Naive thymus-derived CD8-positive, alpha-beta T cell (primary cell): ENCODE data around the gene DCAF5. TPM values are rescaled to one million over a fixed set of nuclear protein-coding genes. Genes with fewer than 3 reads are reported as not detected.
A peak's percentile ranks its signal among the peaks of the same experiment; 100 is the strongest.
"Not testable (repeated sequence)": the region's sequence is repeated elsewhere in the genome, so short reads cannot be mapped to it uniquely, and the experiment has no call there.

Experiments used
- ATAC-seq, 2 donors: fragments of 150-1000 bp; cut with Tn5 transposase in 1 of 2; sonication (Bioruptor Pico), chemical (Tn5 transposase) in 1 of 2; 1 replicate in 1 of 2; 2 replicates in 1 of 2; pipeline ENCODE4 v1.10.0; 2021; ENCODE audit warnings: mild to moderate bottlenecking in 2 of 2, moderate library complexity in 2 of 2
- POLR2A ChIA-PET: fragments of 350-600 bp; sonication (Branson Sonifier 250); formaldehyde crosslinking; loops from one replicate; lab custom pipeline; 2021; ENCODE audit warnings: antibody characterized with exemption; lab: Charles Lee
- DNase-seq, 10 donors: peaks; one replicate each; pipeline versions ENCODE4 v3.0.0 to v3.0.0-alpha.2; 2020 to 2022
- H3K27ac Mint-ChIP-seq, 10 donors: one replicate each; pipeline ENCODE4 v1.8.0; 2020 to 2022; ENCODE audit warnings: mild to moderate bottlenecking in 10 of 10, mixed read lengths in 10 of 10, moderate library complexity in 4 of 10, inconsistent platforms in 1 of 10
- H3K27me3 Mint-ChIP-seq, 5 donors: one replicate each; pipeline ENCODE4 v1.8.0; 2021 to 2022; ENCODE audit warnings: mixed read lengths in 5 of 5
- H3K36me3 Mint-ChIP-seq, 3 donors: one replicate each; pipeline ENCODE4 v1.8.0; 2020 to 2022; ENCODE audit warnings: mixed read lengths in 3 of 3, mild to moderate bottlenecking in 2 of 3, inconsistent platforms in 1 of 3
- H3K4me1 Mint-ChIP-seq, 4 donors: one replicate each; pipeline ENCODE4 v1.8.0; 2021 to 2022; ENCODE audit warnings: mixed read lengths in 4 of 4
- H3K4me3 Mint-ChIP-seq, 10 donors: one replicate each; pipeline ENCODE4 v1.8.0; 2020 to 2022; ENCODE audit warnings: mild to moderate bottlenecking in 10 of 10, mixed read lengths in 10 of 10, moderate library complexity in 6 of 10, inconsistent platforms in 1 of 10
- H3K9me3 Mint-ChIP-seq, 9 donors: one replicate each; pipeline ENCODE4 v1.8.0; 2020 to 2022; ENCODE audit warnings: mixed read lengths in 9 of 9, mild to moderate bottlenecking in 3 of 9, inconsistent platforms in 1 of 9, moderate library complexity in 1 of 9
- polyA plus RNA-seq, 3 donors: library from polyadenylated mRNA; unstranded; fragments of 300-500 nt; fragmentation: Illumina TruSeq; gene quantifications; one replicate each; pipeline ENCODE4 v1.2.3, GENCODE V29; 2021
- total RNA-seq, 8 experiments: library from RNA in 2 of 8; stranded (reverse) in 2 of 8; gene quantifications; one replicate each; pipeline ENCODE4 v1.2.3 and lab custom pipeline; 2021 to 2026

DCAF5 gene
- total and polyA plus RNA-seq, 5 experiments from 2014 or later: 73.1 to 87.2 (median 78.8) TPM

GRCh38 chr14:69034612-69035262, 118.2 kb downstream of the DCAF5 start:
- Mint-ChIP-seq H3K4me3 (no peak overlapping the region), H3K9me3 (no peaks in the 10 kb centered on the region), H3K27me3 (peaks cover 10 to 40% (median 24%) of the 10 kb centered on the region in 5 donors), H3K27ac (no peak overlapping the region), H3K36me3 (no peaks in the 10 kb centered on the region), H3K4me1 (peaks cover 7 to 14% (median 7%) of the 10 kb centered on the region in 4 donors)
- POLR2A ChIA-PET: no interaction called here
- ATAC-seq (no peak), DNase-seq (no peak)

- H3K4me3 Mint-ChIP-seq: no peak overlapping the region
- H3K27ac Mint-ChIP-seq: peak overlapping the region in 1 of 10 donors; percentile 24
- no peaks in the 10 kb centered on the region for H3K36me3 Mint-ChIP-seq
- H3K9me3 Mint-ChIP-seq: no peaks in the 10 kb centered on the region
- H3K27me3 Mint-ChIP-seq: peaks cover 0 to 3% (median 0%) of the 10 kb centered on the region in 5 donors
- peaks cover 0 to 3% (median 0%) of the 10 kb centered on the region in 4 donors for H3K4me1 Mint-ChIP-seq
- ATAC-seq: no peak
- POLR2A ChIA-PET: interaction anchor here (0.6 to 0.8 kb wide), 2 partner anchors 40 to 42 kb away, joined by 3 to 4 read pairs; no protein-coding TSS in a partner anchor
- DNase-seq: no peak
Observed at GRCh38 chr14:69027242-69027913, 125.5 kb downstream of the DCAF5 start.

DNA sequence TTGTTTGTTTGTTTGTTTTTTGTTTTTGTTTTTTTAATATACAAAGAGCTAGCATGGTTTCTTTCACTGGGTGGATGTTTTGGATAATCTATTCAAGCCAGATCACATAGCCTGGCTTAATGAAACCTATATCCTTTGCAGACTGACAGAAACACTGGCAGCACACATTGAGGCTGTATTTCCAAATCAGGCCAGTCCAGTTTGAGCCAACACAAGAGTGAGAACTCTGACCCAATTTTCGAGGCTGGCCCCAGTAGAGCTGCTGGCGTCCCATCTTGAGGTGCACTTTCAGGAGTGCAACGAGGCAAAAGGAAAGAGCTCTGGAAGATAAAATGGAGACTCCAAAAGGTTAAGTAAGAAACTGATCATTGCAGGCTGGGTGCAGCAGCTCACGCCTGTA, 129.9 kb downstream of the DCAF5 start:
- POLR2A ChIA-PET: no interaction called here
- peaks cover 0 to 3% (median 0%) of the 10 kb centered on the region in 5 donors for H3K27me3 Mint-ChIP-seq
- H3K36me3 Mint-ChIP-seq: no peaks in the 10 kb centered on the region

GRCh38 chr14:69022093-69022492, 130.8 kb downstream of the DCAF5 start:
- H3K4me1 Mint-ChIP-seq, DNase-seq, H3K9me3 Mint-ChIP-seq, ATAC-seq, POLR2A ChIA-PET, H3K27me3 Mint-ChIP-seq, H3K4me3 Mint-ChIP-seq, H3K36me3 Mint-ChIP-seq: not testable (repeated sequence)
- peak overlapping the region in 1 of 10 donors; percentile 71 for H3K27ac Mint-ChIP-seq

More for the DNA sequence above, 129.9 kb downstream of the DCAF5 start:
- peaks cover 0 to 5% (median 0%) of the 10 kb centered on the region in 4 donors for H3K4me1 Mint-ChIP-seq
- ATAC-seq (no peak), DNase-seq (no peak)
- no peaks in the 10 kb centered on the region for H3K9me3 Mint-ChIP-seq
- H3K27ac Mint-ChIP-seq: peak overlapping the region in 2 of 10 donors; percentile 53 to 85
- no peak overlapping the region for H3K4me3 Mint-ChIP-seq

GRCh38 chr14:69017706-69018105, 135.2 kb downstream of the DCAF5 start:
- H3K27me3 Mint-ChIP-seq: no peaks in the 10 kb centered on the region
- POLR2A ChIA-PET: no interaction called here
- no peak overlapping the region for H3K4me3 Mint-ChIP-seq
- H3K27ac Mint-ChIP-seq: no peak overlapping the region
- DNase-seq: no peak
- H3K36me3 Mint-ChIP-seq: no peaks in the 10 kb centered on the region
- ATAC-seq: peak in 1 of 2 donors; percentile 29
- H3K4me1 Mint-ChIP-seq: peaks cover 2 to 6% (median 3%) of the 10 kb centered on the region in 4 donors
- no peaks in the 10 kb centered on the region for H3K9me3 Mint-ChIP-seq

DNA sequence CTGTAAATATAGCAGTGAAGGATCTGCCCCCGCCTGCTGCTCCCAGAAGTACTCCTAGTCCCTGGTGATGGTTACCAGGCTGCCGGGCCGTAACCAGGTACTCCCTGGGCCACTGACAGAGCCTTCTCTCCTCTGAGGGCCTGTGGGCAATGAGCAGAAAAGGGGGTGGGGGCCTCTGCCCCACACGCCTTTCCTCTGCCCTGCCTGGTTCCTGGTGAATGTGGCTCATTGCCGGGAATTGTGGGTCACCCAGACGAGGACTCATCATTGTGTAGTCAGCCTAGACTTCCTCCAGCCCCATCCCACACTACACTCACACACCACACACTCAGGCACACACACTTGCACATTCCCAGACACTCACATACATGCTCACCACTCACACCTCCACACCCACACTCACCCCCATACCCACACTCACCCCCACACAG, 138.1 kb downstream of the DCAF5 start:
- Mint-ChIP-seq H3K27ac (peak overlapping the region in 1 of 10 donors; percentile 29), H3K4me3 (no peak overlapping the region), H3K4me1 (peaks cover 5 to 13% (median 9%) of the 10 kb centered on the region in 4 donors), H3K36me3 (no peaks in the 10 kb centered on the region), H3K9me3 (no peaks in the 10 kb centered on the region), H3K27me3 (no peaks in the 10 kb centered on the region)
- POLR2A ChIA-PET: interaction anchor here (1.3 kb wide), 1 partner anchor 15 kb away, joined by 3 read pairs; no protein-coding TSS in a partner anchor
- ATAC-seq: no peak
- no peak for DNase-seq

DNA sequence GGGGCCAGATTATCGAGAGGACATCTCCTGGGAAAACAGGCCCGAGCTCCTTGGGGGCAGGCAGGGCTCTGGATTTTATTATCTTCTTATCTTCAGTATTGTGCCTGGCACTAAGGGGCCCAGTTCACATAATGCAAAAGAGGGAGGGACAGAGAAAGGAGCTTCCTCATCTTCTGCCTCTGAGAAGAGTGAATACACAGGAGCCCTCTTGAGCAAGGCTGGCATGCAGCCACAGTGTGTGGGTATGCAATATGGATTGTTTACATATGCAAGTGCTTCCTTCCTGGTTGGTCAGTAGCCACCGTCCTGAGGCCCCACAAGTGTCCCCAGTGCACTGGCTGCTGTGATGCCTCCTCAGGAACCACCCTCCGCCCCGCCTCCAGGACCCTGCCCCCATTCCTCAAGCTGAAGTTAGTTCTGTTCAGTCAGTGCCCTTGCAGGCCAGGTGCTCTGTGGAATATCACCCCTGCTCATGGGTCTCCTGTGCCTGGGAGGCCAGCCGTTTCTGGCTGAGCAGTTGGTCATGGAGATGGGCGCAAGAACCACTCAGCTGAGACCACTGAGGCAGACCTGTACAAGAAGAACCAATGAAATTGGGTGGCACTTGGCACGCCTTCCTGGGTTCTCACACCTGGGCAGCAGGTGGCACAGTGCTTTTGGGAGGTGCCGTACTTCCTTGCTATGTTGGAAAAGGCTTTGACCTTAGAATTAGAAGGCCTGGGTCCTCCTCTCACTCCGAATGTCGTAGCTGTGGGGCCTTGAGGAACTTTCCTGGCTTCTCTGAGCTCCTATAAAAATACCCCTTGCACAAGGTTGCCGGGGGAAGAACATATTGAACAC, 138.8 kb downstream of the DCAF5 start:
- DNase-seq (no peak), ATAC-seq (no peak)
- POLR2A ChIA-PET: interaction anchor here (1.3 kb wide), 1 partner anchor 14 kb away, joined by 3 read pairs; no protein-coding TSS in a partner anchor
- Mint-ChIP-seq H3K4me1 (peaks cover 5 to 13% (median 9%) of the 10 kb centered on the region in 4 donors), H3K4me3 (no peak overlapping the region), H3K27ac (peak overlapping the region in 1 of 10 donors; percentile 15), H3K36me3 (no peaks in the 10 kb centered on the region), H3K27me3 (no peaks in the 10 kb centered on the region), H3K9me3 (no peaks in the 10 kb centered on the region)

- Mint-ChIP-seq H3K9me3 (no peaks in the 10 kb centered on the region), H3K36me3 (no peaks in the 10 kb centered on the region), H3K27me3 (no peaks in the 10 kb centered on the region), H3K4me1 (peaks cover 4 to 13% (median 9%) of the 10 kb centered on the region in 4 donors), H3K27ac (peak overlapping the region in 1 of 10 donors; percentile 5), H3K4me3 (no peak overlapping the region)
- POLR2A ChIA-PET: interaction anchor here (0.8 kb wide), 1 partner anchor 32 kb away, joined by 4 read pairs; no protein-coding TSS in a partner anchor
- ATAC-seq (no peak), DNase-seq (no peak)
Observed at GRCh38 chr14:69012256-69012953, 140.5 kb downstream of the DCAF5 start.

DNA sequence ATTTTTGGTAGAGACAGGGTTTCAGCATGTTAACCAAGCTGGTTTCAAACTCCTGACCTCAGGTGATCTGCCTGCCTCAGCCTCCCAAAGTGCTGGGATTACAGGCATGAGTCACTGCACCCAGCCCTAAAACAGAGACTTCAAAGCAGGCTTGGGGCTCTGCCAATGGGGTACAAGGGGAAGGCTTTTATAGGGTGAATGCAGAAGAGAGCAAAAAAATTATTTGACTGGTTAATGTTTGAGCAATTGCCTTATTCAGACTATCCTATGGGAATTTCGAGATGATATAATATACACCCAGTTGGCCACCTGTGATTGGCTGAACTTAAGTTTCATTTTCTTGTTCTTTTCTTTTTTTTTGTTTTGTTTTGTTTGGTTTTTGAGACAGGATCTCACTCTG, 142.3 kb downstream of the DCAF5 start:
- POLR2A ChIA-PET: no interaction called here
- Mint-ChIP-seq H3K27me3 (no peaks in the 10 kb centered on the region), H3K9me3 (no peaks in the 10 kb centered on the region), H3K4me3 (peak overlapping the region in 1 of 10 donors; percentile 6), H3K4me1 (peaks cover 6 to 13% (median 8%) of the 10 kb centered on the region in 4 donors), H3K36me3 (no peaks in the 10 kb centered on the region), H3K27ac (peak overlapping the region in 5 of 10 donors; percentile 37 to 70 (median 49))
- ATAC-seq: peak; percentile 49 to 89
- DNase-seq: no peak

DNA sequence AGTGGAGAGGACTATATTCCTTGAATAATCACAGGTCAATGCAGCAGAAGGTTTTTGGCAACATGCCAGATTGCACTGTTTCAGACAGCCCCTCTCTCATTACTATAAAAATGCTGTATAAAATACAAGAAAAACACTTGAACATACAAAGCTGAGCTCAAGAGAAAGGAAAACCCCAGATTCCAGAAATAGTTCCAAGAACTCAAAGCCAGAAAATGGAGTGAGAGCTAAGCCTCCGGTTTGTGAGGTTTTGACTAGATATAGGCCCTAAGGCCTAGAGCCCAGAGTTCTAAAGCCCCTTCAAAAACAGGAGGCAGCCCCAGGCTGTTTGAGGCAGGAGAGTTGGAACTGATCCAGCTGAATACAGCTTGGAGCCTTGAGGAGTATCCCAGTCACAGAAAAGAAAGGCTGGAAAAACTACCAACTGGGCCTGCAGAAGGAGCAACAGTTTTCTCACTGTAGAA, 144.5 kb downstream of the DCAF5 start:
- Mint-ChIP-seq H3K27me3 (peaks cover 0 to 8% (median 0%) of the 10 kb centered on the region in 5 donors), H3K4me3 (no peak overlapping the region), H3K9me3 (no peaks in the 10 kb centered on the region), H3K36me3 (no peaks in the 10 kb centered on the region), H3K4me1 (peaks cover 6 to 15% (median 13%) of the 10 kb centered on the region in 4 donors), H3K27ac (no peak overlapping the region)
- POLR2A ChIA-PET: no interaction called here
- ATAC-seq: no peak
- DNase-seq: no peak

DNA sequence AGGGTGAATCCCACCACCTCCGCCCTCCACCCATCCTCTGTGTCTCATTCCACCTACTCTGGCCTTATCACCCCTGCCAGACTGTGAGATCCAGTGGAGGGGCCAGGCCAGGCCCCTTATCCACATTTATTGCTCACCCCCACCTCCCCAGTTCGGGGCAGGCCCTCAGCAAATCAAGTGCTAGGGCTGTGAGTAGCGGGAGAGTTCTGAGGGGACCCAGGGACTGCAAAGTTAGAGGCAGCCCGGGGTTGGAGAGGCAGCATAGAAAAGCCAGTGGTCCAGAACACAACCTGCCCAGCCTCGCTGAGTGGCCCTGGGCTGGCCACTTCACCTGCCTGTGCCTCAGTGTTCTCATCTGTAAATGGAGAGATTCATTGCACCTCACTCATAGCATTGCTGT, 146.6 kb downstream of the DCAF5 start:
- peaks cover 9 to 23% (median 16%) of the 10 kb centered on the region in 4 donors for H3K4me1 Mint-ChIP-seq
- POLR2A ChIA-PET: no interaction called here
- no peak for ATAC-seq
- H3K4me3 Mint-ChIP-seq: no peak overlapping the region
- DNase-seq: no peak
- peaks cover 0 to 10% (median 3%) of the 10 kb centered on the region in 5 donors for H3K27me3 Mint-ChIP-seq
- no peaks in the 10 kb centered on the region for H3K9me3 Mint-ChIP-seq
- H3K36me3 Mint-ChIP-seq: no peaks in the 10 kb centered on the region
- no peak overlapping the region for H3K27ac Mint-ChIP-seq
